Measurements from ENCODE around the gene GAS2. TPM values are rescaled to one million over a fixed set of nuclear protein-coding genes. Genes with fewer than 3 reads are reported as not detected.

GAS2 gene
- total RNA-seq, 1 donor from 2014 or later = 1.4 TPM

- TF ChIP-seq CTCF (IDR thresholded peaks at IDR 0.05; ENCODE audit: unreplicated experiment) = no peak
- Mint-ChIP-seq H3K4me3 (ENCODE audit: unreplicated experiment) (no peak overlapping the region), H3K27ac (ENCODE audit: unreplicated experiment) (no peak overlapping the region), H3K9me3 (ENCODE audit: unreplicated experiment) (no peaks in the 10 kb centered on the region), H3K4me1 (ENCODE audit: unreplicated experiment) (no peaks in the 10 kb centered on the region), H3K27me3 (ENCODE audit: unreplicated experiment) (no peaks in the 10 kb centered on the region), H3K36me3 (ENCODE audit: low read depth, unreplicated experiment) (no peaks in the 10 kb centered on the region)
- DNase-seq (ENCODE audit: low spot score) = no peak
These were observed 98.3 kb downstream of the GAS2 start for GRCh38 chr11:22764735-22765134.

DNA sequence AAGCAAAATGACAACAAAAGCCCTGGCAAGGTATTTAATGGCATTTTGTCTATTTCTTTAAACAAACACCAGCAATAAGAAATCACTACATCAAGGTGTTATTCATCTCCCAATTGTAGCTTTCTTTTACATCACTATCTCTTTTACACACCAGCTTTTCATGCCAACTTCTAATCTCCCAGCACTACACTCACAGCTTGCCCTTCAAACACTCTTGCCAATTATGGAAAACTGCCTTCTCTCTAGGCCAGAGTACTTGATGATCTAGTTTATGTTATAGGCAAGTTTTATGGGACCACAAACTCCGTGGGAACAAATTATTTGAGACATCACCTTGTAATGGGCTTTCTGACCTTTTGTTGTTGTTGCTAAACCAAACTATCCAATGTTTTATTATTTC lies 101.9 kb downstream of the GAS2 start:
- TF ChIP-seq CTCF (IDR thresholded peaks at IDR 0.05; ENCODE audit: unreplicated experiment) = no peak
- DNase-seq (ENCODE audit: low spot score) = no peak
- Mint-ChIP-seq H3K27me3 (ENCODE audit: unreplicated experiment) (no peaks in the 10 kb centered on the region), H3K4me3 (ENCODE audit: unreplicated experiment) (no peak overlapping the region), H3K9me3 (ENCODE audit: unreplicated experiment) (no peaks in the 10 kb centered on the region), H3K27ac (ENCODE audit: unreplicated experiment) (no peak overlapping the region), H3K36me3 (ENCODE audit: low read depth, unreplicated experiment) (no peaks in the 10 kb centered on the region), H3K4me1 (ENCODE audit: unreplicated experiment) (no peaks in the 10 kb centered on the region)

- no peak for DNase-seq (ENCODE audit: low spot score)
- no peaks in the 10 kb centered on the region for H3K4me1 Mint-ChIP-seq (ENCODE audit: unreplicated experiment)
- no peak for TF ChIP-seq CTCF (IDR thresholded peaks at IDR 0.05; ENCODE audit: unreplicated experiment)
- H3K27ac Mint-ChIP-seq (ENCODE audit: unreplicated experiment) = no peak overlapping the region
- no peak overlapping the region for H3K4me3 Mint-ChIP-seq (ENCODE audit: unreplicated experiment)
- H3K9me3 Mint-ChIP-seq (ENCODE audit: unreplicated experiment) = no peaks in the 10 kb centered on the region
- H3K27me3 Mint-ChIP-seq (ENCODE audit: unreplicated experiment) = no peaks in the 10 kb centered on the region
- H3K36me3 Mint-ChIP-seq (ENCODE audit: low read depth, unreplicated experiment) = no peaks in the 10 kb centered on the region
These were observed 102.7 kb downstream of the GAS2 start for GRCh38 chr11:22769081-22769480.

DNA sequence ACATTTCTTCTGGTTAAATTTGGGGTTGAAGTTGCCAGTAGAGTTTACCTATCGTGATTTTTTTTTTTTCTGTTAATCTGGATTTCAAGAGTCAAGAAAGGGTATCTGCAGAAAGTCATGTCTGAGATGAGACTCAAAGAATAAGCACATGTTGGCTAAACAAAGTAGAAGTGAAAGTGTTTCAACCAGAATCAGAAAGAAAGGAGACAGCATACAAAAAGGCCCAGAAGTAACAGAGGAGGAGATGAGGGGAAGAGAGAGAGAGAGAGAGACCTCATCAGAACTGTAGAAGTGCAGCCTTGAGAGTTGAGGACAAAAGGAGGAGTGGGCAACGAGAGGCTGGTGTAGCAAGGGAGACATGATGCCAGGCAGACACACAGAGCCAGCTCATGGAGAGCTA lies 108.3 kb downstream of the GAS2 start:
- no peaks in the 10 kb centered on the region for H3K36me3 Mint-ChIP-seq (ENCODE audit: low read depth, unreplicated experiment)
- TF ChIP-seq CTCF (IDR thresholded peaks at IDR 0.05; ENCODE audit: unreplicated experiment) = no peak
- H3K4me3 Mint-ChIP-seq (ENCODE audit: unreplicated experiment) = no peak overlapping the region
- H3K27me3 Mint-ChIP-seq (ENCODE audit: unreplicated experiment) = no peaks in the 10 kb centered on the region
- H3K27ac Mint-ChIP-seq (ENCODE audit: unreplicated experiment) = no peak overlapping the region
- H3K4me1 Mint-ChIP-seq (ENCODE audit: unreplicated experiment) = no peaks in the 10 kb centered on the region
- no peaks in the 10 kb centered on the region for H3K9me3 Mint-ChIP-seq (ENCODE audit: unreplicated experiment)
- no peak for DNase-seq (ENCODE audit: low spot score)

GRCh38 chr11:22775248-22775647 lies 108.8 kb downstream of the GAS2 start:
- no peak for TF ChIP-seq CTCF (IDR thresholded peaks at IDR 0.05; ENCODE audit: unreplicated experiment)
- Mint-ChIP-seq H3K4me3 (ENCODE audit: unreplicated experiment) (no peak overlapping the region), H3K27ac (ENCODE audit: unreplicated experiment) (no peak overlapping the region), H3K9me3 (ENCODE audit: unreplicated experiment) (no peaks in the 10 kb centered on the region), H3K27me3 (ENCODE audit: unreplicated experiment) (no peaks in the 10 kb centered on the region), H3K4me1 (ENCODE audit: unreplicated experiment) (no peaks in the 10 kb centered on the region), H3K36me3 (ENCODE audit: low read depth, unreplicated experiment) (no peaks in the 10 kb centered on the region)
- DNase-seq (ENCODE audit: low spot score) = no peak

Data from endothelial cell (in vitro differentiated cells).